NCI-H2196 treated with DMSO at 0.1 percent for 48 hours (cell line): ENCODE results near the gene GOLGA6L10.
"Not testable (repeated sequence)": the region's sequence is repeated elsewhere in the genome, so short reads cannot be mapped to it uniquely, and the experiment has no call there.

Experiments used
- DNase-seq: peaks from one replicate; lab custom pipeline; 2025; ENCODE audit not compliant: unreplicated experiment; lab: John Stamatoyannopoulos, UW

GOLGA6L10 gene

DNA sequence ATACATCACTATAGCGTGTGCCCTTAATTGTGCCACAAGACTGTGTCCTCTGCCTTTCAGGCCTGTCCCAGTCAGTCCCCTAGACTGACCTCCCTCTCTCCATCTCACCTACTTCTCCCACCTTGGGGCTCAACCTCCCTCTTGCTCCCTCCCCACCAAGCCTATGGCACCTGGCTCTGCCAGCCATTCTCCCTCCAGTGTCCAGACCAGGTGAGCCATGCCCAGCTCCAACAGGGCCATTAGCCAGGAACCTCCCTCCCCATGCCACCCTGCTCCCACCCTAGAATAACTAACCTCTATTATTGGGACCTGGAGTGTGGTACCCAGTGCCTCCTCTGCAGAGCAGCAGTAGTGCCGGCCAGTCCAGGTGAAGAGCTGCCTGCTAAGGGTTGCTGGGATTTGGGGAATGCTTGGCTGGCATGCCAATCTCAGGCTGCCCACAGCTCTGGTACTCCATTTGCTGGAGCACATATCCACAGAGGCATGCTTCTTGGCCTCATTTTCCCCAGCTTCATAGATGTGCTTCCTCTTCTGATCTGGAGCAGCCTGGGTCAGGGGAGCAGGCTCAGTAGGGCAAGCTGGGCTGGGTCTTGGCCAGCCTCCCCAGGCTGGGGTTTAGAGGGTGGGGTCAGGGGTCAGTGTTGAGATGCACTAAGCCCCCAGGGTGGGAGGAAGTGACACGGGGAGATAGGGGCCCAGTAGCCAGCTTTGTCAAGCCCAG lies 47.8 kb downstream of the GOLGA6L10 start:
- no peak for DNase-seq

DNA sequence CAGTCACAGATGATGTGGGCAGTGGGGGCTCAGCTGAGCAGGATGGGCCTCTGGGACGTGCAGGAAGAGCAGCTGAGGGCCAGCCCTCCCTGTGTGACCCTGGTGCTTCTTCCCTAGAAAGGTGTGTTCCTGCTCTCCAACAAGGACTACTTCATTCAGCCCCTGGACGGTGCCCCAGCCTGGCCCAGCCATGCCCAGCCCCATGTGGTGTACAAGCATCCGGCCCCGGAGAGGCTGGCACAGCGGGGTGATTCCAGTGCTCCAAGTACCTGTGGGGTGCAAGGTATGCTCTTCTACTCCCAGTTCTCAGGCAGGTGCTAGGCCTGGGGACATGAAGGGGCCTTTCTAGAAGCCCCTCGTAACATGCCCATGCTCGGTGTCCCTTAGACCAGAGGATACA lies 48.4 kb downstream of the GOLGA6L10 start:
- no peak for DNase-seq

DNA sequence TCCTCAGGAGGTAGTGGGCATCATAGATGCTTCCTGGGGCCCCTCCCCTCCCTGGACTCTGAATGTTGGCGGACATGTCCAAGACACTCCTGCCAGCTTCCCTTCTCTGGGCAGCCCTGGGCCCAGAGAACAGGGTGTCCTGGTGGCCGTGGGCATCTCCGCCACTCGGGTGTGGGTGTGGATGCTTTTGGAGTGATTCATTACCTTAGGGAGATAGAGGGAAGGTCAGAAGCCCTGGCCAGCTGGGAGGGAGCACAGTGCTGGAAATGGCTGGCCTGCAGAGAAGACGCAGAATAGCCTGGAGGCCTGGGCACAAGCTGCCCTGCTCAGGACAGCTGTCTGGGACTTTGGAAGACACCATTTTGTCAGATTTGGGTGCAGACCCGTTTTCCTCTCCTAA lies 48.9 kb downstream of the GOLGA6L10 start:
- DNase-seq: not testable (repeated sequence)

DNA sequence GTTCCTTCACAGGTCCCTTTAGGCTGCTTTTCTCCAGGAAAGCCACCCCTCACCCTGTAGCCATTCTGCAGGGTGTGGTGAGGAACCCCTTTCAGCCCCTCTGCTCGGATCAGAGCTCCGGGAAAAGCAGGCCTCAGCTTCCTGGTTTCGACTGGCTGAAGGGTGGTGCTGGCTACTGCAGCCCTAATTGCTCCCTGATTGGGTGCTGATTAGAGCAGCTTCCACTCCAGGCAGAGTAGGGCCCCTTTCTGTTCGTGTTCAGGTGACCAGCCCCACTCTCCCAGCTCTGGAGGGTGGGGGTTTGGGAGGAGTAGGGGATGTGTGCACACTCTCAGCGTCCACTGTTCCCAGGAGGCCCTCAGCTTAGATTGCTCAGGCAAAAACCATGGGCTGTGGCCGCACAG lies 49.8 kb downstream of the GOLGA6L10 start:
- not testable (repeated sequence) for DNase-seq

DNA sequence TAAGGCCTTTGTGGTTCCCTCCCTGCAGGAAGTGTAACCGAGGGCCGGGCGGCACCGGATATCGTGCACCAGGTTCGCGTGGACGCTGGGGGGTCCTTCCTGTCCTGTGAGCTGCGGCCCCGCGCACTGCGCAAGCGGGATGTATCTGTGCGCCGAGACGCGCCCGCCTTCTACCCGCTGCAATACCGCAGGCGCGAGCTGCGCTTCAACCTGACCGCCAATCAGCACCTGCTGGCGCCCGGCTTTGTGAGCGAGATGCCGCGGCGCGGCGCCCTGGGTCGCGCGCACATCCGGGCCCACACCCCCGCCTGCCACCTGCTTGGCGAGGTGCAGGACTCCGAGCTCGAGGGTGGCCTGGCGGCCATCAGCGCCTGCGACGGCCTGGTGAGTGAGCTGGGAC lies 50.8 kb downstream of the GOLGA6L10 start:
- DNase-seq: no peak

DNA sequence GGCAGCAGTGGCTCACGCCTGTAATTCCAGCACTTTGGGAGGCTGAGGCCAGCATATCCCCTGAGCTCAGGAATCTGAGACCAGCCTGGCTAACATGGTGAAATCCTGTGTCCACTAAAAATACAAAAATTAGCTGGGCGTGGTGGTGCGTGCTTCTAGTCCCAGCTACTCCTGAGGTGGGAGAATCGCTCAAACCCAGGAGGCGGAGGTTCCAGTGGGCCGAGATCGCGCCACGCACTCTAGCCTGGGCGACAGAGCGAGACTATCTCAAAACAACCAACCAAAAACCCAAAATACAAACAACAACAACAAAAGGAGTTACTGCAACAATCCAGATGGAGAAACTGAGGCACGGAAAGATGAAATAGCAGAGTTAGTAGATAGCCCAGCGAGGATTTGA lies 51.2 kb downstream of the GOLGA6L10 start:
- DNase-seq: no peak

DNA sequence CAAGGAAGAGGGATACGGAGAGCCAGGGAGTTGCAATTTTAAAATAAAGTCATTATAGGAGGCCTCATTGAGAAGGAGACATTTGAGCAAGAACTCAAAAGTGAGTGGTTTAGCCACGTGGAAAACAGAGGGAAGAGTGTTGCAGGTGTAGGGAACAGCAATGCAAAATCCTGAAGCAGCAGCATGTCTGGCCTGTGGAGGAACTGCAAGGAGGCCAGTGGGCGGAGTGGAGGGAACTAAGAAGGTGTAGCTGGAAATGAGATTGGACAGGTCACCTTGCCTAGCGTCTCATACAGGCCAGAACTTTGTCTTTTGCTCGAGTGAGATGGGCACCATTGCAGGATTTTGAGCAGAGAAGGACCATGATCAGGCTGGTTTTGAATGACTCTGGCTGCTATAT lies 51.7 kb downstream of the GOLGA6L10 start:
- no peak for DNase-seq

DNA sequence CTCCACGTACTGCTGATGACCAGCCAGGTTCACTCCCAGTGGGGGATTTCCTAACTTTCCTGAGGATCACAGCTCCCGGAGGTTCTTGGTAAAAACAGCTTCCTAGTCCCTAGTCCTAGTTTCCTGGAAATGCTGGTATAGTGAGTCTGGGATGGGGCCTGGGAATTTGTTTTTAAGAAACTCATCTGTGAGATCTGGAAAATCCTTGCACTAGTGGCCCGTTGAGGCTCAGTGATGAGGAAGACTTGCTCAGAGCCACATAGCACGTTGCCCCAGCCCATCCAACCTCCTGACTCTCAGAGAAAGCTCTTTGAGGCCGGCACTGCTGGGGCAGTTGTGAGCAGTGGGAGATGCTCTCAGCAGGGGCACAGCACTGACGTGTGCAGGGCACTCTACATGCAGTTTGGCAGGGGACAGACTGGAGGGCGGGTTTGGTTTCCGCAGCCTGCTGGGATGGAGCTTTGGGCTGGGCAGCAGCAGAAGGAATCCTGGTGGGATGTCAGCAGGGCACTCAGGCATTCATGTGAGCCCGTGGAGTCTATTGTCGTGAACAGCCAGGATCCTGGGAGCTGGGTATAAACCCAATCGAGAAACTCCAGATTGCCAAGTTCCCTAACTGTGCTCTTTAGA lies 55.1 kb downstream of the GOLGA6L10 start:
- DNase-seq: no peak

DNA sequence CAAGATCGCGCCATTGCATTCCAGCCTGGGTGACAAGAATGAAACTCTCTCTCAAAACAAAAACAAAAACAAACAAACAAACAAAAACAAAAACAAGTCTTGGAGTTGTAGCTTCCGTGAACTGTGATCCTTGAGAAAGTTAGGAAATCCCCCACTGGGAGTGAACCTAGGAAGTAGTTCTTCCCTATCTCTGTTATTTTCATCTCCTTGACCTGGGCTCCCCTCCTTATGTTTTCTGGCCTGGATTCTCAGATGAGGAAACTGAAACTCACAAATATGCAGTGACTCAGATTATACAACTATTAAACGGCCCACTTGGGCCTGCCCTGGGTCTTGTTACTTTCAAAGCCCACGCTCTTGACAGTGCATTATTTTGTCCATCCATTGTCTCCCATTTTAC lies 57.0 kb downstream of the GOLGA6L10 start:
- no peak for DNase-seq
